RWPE2 (cell line): ENCODE results near the gene CABCOCO1.
A peak's percentile ranks its signal among the peaks of the same experiment; 100 is the strongest.
"Not testable (repeated sequence)": the region's sequence is repeated elsewhere in the genome, so short reads cannot be mapped to it uniquely, and the experiment has no call there.

Experiments
- ATAC-seq: fragments of 200-7000 bp; cut with Tn5 transposase; 3 replicates; pipeline ENCODE4 v1.9.1; 2021; ENCODE audit warnings: low read depth
- DNase-seq: peaks from one replicate; pipeline ENCODE4 v3.0.0-alpha.2; 2020; ENCODE audit warnings: low spot score
- H3K27ac ChIP-seq: fragments of 450-650 bp; 2 replicates; pipeline ENCODE4 v1.5.1; 2017; ENCODE audit warnings: mild to moderate bottlenecking; ENCODE audit not compliant: poor library complexity, severe bottlenecking
- H3K27me3 ChIP-seq: fragments of 250-450 bp; sonication (Bioruptor Pico); 2 replicates; pipeline ENCODE4 v1.5.1; 2021; ENCODE audit warnings: mild to moderate bottlenecking, moderate library complexity; ENCODE audit not compliant: insufficient read depth, poor library complexity, severe bottlenecking
- H3K36me3 ChIP-seq: fragments of 250-450 bp; sonication (Bioruptor Pico); 2 replicates; pipeline ENCODE4 v1.5.1; 2020; ENCODE audit warnings: low read depth, mild to moderate bottlenecking, moderate library complexity
- H3K4me1 ChIP-seq: fragments of 250-450 bp; sonication (Bioruptor Pico); 2 replicates; pipeline ENCODE4 v1.5.1; 2021; ENCODE audit warnings: mild to moderate bottlenecking, moderate library complexity; ENCODE audit not compliant: insufficient read depth, poor library complexity, severe bottlenecking
- H3K4me3 ChIP-seq: fragments of 250-450 bp; sonication (Bioruptor Pico); 2 replicates; pipeline ENCODE4 v1.5.1; 2021; ENCODE audit warnings: mild to moderate bottlenecking, moderate library complexity; ENCODE audit not compliant: severe bottlenecking
- H3K9me3 ChIP-seq: fragments of 250-450 bp; sonication (Bioruptor Pico); 2 replicates; pipeline ENCODE4 v1.5.1; 2021; ENCODE audit warnings: mild to moderate bottlenecking, moderate library complexity; ENCODE audit not compliant: severe bottlenecking
- CTCF ChIP-seq: fragments of 450-650 bp; IDR thresholded peaks from one replicate; pipeline ENCODE4 v1.5.1; 2017; ENCODE audit warnings: mild to moderate bottlenecking, moderate library complexity; ENCODE audit not compliant: poor library complexity, severe bottlenecking

CABCOCO1 gene

GRCh38 chr10:61731638-61732037, 68.9 kb downstream of the CABCOCO1 start:
- no peaks in the 10 kb centered on the region for H3K27me3 ChIP-seq
- H3K36me3 ChIP-seq, result no peaks in the 10 kb centered on the region
- no peak for ATAC-seq
- H3K4me3 ChIP-seq, result no peak overlapping the region
- no peak for TF ChIP-seq CTCF
- no peak overlapping the region for H3K27ac ChIP-seq
- no peaks in the 10 kb centered on the region for H3K4me1 ChIP-seq
- no peak for DNase-seq
- H3K9me3 ChIP-seq, result no peaks in the 10 kb centered on the region

GRCh38 chr10:61732629-61733278, 70.0 kb downstream of the CABCOCO1 start:
- no peak overlapping the region for H3K4me3 ChIP-seq
- no peak for TF ChIP-seq CTCF
- ATAC-seq (no peak), DNase-seq (no peak)
- no peak overlapping the region for H3K27ac ChIP-seq
- H3K36me3 ChIP-seq, result no peaks in the 10 kb centered on the region
- no peaks in the 10 kb centered on the region for H3K4me1 ChIP-seq
- H3K9me3 ChIP-seq, result no peaks in the 10 kb centered on the region
- no peaks in the 10 kb centered on the region for H3K27me3 ChIP-seq

DNA sequence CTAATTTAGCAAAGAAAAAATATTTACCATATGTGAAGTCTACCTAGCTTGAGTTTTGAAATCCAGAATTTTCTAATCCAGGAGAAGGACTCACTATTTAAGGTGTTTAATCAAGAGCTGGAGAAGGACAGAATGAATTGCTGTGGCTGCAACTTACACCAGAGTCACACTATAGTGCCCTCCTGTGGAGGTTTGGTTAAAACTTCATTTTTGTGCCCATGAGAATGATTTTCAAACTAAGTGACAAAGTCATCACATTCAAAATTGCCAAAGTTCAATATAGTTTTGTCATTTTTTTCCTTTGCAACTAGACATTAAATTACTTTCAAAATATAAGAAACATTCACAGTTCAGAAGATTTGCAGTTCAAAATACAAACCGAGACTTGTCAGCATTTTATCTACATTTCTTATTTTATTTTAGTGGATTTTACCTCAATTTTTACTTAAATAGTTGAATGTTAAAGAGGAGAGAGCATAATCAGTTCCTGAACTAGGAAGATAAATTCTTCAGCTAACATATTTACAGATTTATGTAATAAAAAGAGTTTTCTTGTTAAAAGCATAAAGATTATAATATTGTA, 70.7 kb downstream of the CABCOCO1 start:
- Histone ChIP-seq H3K4me1 (no peaks in the 10 kb centered on the region), H3K4me3 (no peak overlapping the region), H3K27me3 (no peaks in the 10 kb centered on the region), H3K36me3 (no peaks in the 10 kb centered on the region), H3K9me3 (no peaks in the 10 kb centered on the region), H3K27ac (no peak overlapping the region)
- ATAC-seq, result no peak
- TF ChIP-seq CTCF, result peak; percentile 86
- DNase-seq, result no peak

DNA sequence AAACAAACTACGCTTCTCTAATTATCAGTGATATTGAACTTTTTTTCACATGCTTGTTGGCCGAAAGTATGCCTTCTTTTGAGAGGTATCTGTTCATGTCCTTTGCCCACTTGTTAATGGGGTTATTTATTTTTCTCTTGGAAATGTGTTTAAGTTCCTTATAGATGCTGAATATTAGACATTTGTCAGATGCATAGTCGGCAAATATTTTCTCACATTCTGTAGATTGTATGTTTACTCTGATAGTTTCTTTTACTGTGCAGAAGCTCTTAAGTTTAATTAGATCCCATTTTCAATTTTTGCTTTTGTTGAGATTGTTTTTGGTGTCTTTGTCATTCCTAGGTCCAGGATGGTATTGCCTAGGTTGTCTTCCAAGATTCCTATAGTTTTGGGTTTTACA, 73.2 kb downstream of the CABCOCO1 start:
- DNase-seq (no peak), ATAC-seq (no peak)
- H3K36me3 ChIP-seq, result no peaks in the 10 kb centered on the region
- no peaks in the 10 kb centered on the region for H3K9me3 ChIP-seq
- H3K27me3 ChIP-seq, result no peaks in the 10 kb centered on the region
- no peak for TF ChIP-seq CTCF
- no peak overlapping the region for H3K27ac ChIP-seq
- H3K4me3 ChIP-seq, result no peak overlapping the region
- H3K4me1 ChIP-seq, result no peaks in the 10 kb centered on the region

GRCh38 chr10:61737455-61737854, 74.7 kb downstream of the CABCOCO1 start:
- H3K4me3 ChIP-seq, DNase-seq, H3K27ac ChIP-seq, ATAC-seq, H3K27me3 ChIP-seq, H3K36me3 ChIP-seq, H3K4me1 ChIP-seq, H3K9me3 ChIP-seq: not testable (repeated sequence)
